GM21381 (cell line): ENCODE measurements around the gene FRG2.
"Not testable (repeated sequence)": the region's sequence is repeated elsewhere in the genome, so short reads cannot be mapped to it uniquely, and the experiment has no call there.

Source experiments
- ATAC-seq: cut with Tn5 transposase; IDR thresholded peaks from one replicate; pipeline ENCODE4 v1.9.1; 2021; ENCODE audit warnings: mild to moderate bottlenecking, moderate library complexity; ENCODE audit not compliant: unreplicated experiment

FRG2 gene

DNA sequence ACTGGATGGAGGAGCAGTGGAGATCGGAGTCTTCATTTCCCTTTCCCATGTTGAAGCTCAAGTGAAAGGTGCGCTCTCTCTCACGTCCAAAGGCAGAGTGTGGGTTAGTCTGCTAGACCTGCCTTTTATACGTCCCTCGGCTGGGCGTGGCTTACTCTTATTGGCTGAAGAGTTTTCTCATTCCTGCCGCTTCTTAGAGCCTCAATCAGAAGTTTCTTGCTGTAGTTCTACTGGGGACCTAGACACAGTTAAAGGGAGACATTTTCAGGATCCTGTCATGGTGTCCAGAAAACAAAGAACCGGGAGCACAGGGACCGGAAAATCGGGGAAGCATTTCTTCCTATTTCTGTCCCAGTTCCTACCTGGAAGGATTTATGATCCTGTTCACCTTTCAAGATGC, at the start of gene FRG2:
Gene FRG2, minus strand, starts transcription at position 101 of the 400 bp plus-strand sequence. Its CDS starts 52 bp downstream, at position 49.
- ATAC-seq, result not testable (repeated sequence)

GRCh38 chr4:190068351-190068750, 41.3 kb upstream of the FRG2 start:
- ATAC-seq, result not testable (repeated sequence)

- ATAC-seq, result not testable (repeated sequence)
Measured at GRCh38 chr4:190064805-190065204, 37.7 kb upstream of the FRG2 start.

DNA sequence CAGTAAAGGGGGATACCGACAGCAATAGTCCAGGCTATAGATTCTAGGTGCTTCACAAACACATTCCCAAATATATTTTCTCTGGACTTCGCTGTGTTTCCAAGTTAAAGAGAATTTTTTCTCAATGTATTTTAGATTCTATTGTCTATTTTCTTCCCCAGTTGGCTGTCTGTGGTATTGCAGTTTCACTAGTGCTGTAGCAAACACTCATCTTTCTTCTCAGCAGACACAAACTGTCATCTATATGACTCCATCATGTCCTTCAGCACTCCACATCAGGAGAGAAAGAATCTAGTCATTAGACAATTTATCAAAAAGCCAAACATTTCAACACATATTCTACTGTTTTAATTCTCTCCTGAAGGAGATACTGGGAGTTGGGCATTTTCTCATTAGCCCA, 37.3 kb upstream of the FRG2 start, which contains the start of gene DBET:
Gene DBET, plus strand, starts transcription at position 161 of the 400 bp plus-strand sequence.
- ATAC-seq, result not testable (repeated sequence)

GRCh38 chr4:190058997-190059396, 31.9 kb upstream of the FRG2 start:
- ATAC-seq, result not testable (repeated sequence)

- ATAC-seq, result not testable (repeated sequence)
Measured at GRCh38 chr4:190049378-190050239, 22.6 kb upstream of the FRG2 start.

DNA sequence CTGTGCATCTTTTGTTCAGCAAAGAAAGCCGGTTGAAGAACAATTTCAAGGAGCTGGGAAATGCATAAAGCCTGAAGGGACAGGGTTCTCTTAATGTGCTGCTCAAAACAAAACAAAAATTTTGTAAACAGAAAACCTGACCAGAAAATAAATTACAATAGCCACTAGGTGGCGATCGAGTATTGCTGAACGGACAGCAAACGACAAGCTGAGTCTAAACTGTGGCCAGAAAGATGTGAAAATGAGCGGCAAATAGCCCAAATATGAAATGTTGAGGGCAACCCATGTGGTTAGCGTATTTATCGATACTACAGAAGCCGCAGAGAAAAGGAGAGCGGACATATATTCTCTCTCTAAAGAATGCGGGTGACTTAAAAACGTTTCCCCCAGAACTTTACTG, 20.6 kb upstream of the FRG2 start:
- ATAC-seq, result not testable (repeated sequence)

GRCh38 chr4:190040873-190041272, 13.8 kb upstream of the FRG2 start:
- not testable (repeated sequence) for ATAC-seq

GRCh38 chr4:190037704-190038388, 10.8 kb upstream of the FRG2 start:
- not testable (repeated sequence) for ATAC-seq

- not testable (repeated sequence) for ATAC-seq
Measured at GRCh38 chr4:190031264-190031663, 4.2 kb upstream of the FRG2 start.

GRCh38 chr4:190022614-190023281, 4.3 kb downstream of the FRG2 start:
- not testable (repeated sequence) for ATAC-seq

DNA sequence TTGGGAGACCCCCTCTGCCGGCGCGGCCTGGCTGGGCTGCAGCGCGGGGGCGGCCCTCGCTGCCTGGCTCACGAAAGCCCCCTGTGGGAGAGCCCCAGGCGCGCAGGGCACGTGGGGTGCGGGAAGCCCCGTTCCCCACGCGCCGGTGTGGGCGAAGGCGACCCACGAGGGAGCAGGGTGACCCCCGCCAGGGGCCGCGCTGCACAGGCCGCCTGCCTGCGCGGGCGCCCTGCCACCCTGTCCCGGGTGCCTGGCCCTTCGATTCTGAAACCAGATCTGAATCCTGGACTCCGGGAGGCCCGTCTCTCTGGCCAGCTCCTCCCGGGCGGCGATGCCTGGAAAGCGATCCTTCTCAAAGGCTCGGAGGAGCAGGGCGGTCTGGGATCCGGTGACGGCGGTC, 5.1 kb downstream of the FRG2 start:
- not testable (repeated sequence) for ATAC-seq

- ATAC-seq, result no peak
Measured at GRCh38 chr4:190020790-190021717, 6.0 kb downstream of the FRG2 start.

DNA sequence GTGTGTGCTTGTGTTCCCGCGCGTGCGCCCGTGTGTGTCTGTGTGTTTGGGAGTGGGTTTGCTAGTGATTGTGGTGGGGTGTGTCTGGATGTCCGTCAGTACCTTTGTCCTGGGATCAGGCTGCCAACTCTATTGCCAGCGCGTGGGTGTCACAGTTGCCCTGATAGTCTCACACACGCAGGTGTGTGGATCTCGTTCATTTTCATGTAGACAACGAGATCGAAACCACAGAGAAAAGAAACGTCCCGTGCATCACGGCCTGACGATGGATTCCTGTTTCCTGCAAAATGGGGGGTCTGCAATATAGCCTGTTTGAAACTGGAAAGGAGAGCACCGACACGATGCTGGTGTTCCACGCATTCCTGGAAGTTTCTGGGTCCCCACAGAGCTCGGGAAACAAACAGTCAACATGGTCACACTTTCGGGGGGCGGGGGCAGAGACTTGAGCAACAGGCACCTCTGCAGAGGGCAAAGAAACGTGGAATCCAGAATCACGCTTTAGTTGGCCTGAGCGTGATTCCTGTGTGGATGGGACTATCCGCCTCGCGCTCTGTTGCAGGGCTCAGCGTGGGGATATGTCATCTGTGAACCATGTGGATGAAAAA, 7.1 kb downstream of the FRG2 start:
- not testable (repeated sequence) for ATAC-seq

DNA sequence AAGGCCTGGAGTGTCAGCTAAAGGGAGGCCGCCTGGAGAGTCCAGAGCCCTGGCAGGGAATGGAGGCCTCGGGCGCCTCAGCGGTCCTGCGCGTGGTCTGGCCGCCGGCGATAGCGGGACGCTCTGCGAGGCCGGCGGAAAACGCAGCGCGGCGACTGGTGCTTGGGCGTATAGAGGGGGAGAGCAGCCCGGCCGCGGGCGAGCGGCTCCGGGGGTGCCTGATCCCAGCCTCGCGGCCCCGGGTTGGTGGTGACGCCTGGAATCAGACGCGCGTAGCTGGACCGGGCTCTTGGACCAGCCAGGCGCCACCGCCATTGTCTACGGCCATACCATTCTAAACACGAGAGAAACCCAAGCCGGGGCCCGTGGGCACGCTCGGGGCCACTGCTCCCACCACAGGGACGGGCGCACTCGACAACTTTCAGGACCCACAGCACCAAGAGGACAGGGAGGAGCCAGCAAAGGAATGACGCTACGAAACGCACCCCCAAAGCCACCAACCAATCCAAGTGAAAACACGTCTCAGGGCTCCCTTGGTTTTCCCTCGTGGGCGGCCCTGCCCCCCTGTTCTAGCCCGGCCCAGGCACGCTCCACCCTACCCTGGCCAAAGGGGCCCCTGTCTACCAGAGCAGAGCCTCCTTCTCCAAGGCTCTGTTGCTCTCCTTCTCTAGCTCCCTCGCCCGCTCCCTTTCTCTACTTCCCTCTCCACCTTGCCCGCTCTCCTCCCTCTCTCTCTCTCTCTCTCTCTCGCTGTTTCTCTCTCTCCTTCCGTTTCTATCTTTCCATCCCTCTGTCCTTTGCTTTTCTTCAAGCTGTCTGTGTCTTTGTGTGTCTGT, 7.8 kb downstream of the FRG2 start:
- ATAC-seq, result no peak

GRCh38 chr4:190018201-190018920, 8.7 kb downstream of the FRG2 start:
- ATAC-seq, result no peak

- no peak for ATAC-seq
Measured at GRCh38 chr4:190017357-190018200, 9.5 kb downstream of the FRG2 start.
